Peyer's patch (tissue), 4 donors: ENCODE measurements around the gene ABHD3. TPM values are rescaled to one million over a fixed set of nuclear protein-coding genes. Genes with fewer than 3 reads are reported as not detected.

Experiments used
- DNase-seq, 3 donors: peaks; one replicate each; pipeline ENCODE4 v3.0.0-alpha.2; 2017 to 2019
- H3K27ac ChIP-seq, 4 donors: fragments of 200-600 bp; sonication (generic); one replicate each; pipeline ENCODE4 v1.5.1; 2016 to 2019
- H3K27me3 ChIP-seq, 2 donors: fragments of 200-600 bp; sonication (generic); one replicate each; pipeline ENCODE4 v1.5.1; 2019
- H3K36me3 ChIP-seq, 3 donors: fragments of 200-600 bp; sonication (generic); one replicate each; pipeline ENCODE4 v1.5.1; 2016 to 2019
- H3K4me1 ChIP-seq, 4 donors: fragments of 200-600 bp; sonication (generic); one replicate each; pipeline ENCODE4 v1.5.1; 2016 to 2019
- H3K4me3 ChIP-seq, 4 donors: fragments of 200-600 bp; sonication (generic); 1 replicate in 3 of 4; 2 replicates in 1 of 4; pipeline ENCODE4 v1.5.1; 2016 to 2019; ENCODE audit warnings: mild to moderate bottlenecking in 1 of 4
- H3K9me3 ChIP-seq, 4 donors: fragments of 200-600 bp; sonication (generic); one replicate each; pipeline ENCODE4 v1.5.1; 2016 to 2019; ENCODE audit warnings: mild to moderate bottlenecking in 1 of 4
- CTCF ChIP-seq, 6 experiments: fragments of 450-650 bp in 4 of 6; fragments of 200-600 bp in 2 of 6; sonication (generic) in 1 of 6; IDR thresholded peaks; one replicate each; pipeline ENCODE4 v1.5.1; 2017 to 2019; ENCODE audit warnings: antibody characterized with exemption in 6 of 6, mild to moderate bottlenecking in 3 of 6, moderate library complexity in 1 of 6
- POLR2A ChIP-seq, 2 donors: fragments of 450-650 bp; IDR thresholded peaks; one replicate each; pipeline ENCODE4 v1.5.1; 2017; ENCODE audit warnings: antibody characterized with exemption in 2 of 2, mild to moderate bottlenecking in 2 of 2, moderate library complexity in 2 of 2
- total RNA-seq, 4 donors: library from RNA; depleted of rRNA; stranded (reverse); fragments of >200 nt; gene quantifications; one replicate each; pipeline ENCODE4 v1.1.0, GENCODE V29; 2016

ABHD3 gene, protein sequence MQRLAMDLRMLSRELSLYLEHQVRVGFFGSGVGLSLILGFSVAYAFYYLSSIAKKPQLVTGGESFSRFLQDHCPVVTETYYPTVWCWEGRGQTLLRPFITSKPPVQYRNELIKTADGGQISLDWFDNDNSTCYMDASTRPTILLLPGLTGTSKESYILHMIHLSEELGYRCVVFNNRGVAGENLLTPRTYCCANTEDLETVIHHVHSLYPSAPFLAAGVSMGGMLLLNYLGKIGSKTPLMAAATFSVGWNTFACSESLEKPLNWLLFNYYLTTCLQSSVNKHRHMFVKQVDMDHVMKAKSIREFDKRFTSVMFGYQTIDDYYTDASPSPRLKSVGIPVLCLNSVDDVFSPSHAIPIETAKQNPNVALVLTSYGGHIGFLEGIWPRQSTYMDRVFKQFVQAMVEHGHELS
- total RNA-seq = 100 to 1,000 TPM in 1 of 4 donors, 10 to 100 TPM in 3; 23.1 to 133 (median 47.2) TPM

- peak within 1 kb of the TSS; percentile 70 to 98 (median 80) for H3K4me3 ChIP-seq
- peak; percentile 98 to 99 for TF ChIP-seq POLR2A (IDR thresholded peaks at IDR 0.05)
- TF ChIP-seq CTCF (IDR thresholded peaks at IDR 0.05) = peak; percentile 29 to 82 (median 71)
- peak; percentile 93 to 97 (median 97) for DNase-seq
- no peaks in the 10 kb centered on the region for H3K27me3 ChIP-seq
- H3K36me3 ChIP-seq = peaks cover 0 to 16% (median 0%) of the 10 kb centered on the region in 3 donors
- H3K9me3 ChIP-seq = no peaks in the 10 kb centered on the region
- peaks cover 0 to 4% (median 0%) of the 10 kb centered on the region in 4 donors for H3K4me1 ChIP-seq
- peak within 1 kb of the TSS; percentile 92 to 99 (median 97) for H3K27ac ChIP-seq
Measured at GRCh38 chr18:21704603-21705364, at the start of gene ABHD3. Gene ABHD3, minus strand, starts transcription at chr18:21704774. Its CDS starts 109 bp downstream, at chr18:21704665.

GRCh38 chr18:21747764-21748693 lies 43.5 kb upstream of the ABHD3 start:
- H3K27ac ChIP-seq = no peak overlapping the region
- no peak overlapping the region for H3K4me3 ChIP-seq
- H3K36me3 ChIP-seq = no peaks in the 10 kb centered on the region
- DNase-seq = no peak
- H3K4me1 ChIP-seq = peaks cover 0 to 9% (median 3%) of the 10 kb centered on the region in 4 donors
- no peak for TF ChIP-seq POLR2A (IDR thresholded peaks at IDR 0.05)
- TF ChIP-seq CTCF (IDR thresholded peaks at IDR 0.05) = no peak
- H3K27me3 ChIP-seq = no peaks in the 10 kb centered on the region
- H3K9me3 ChIP-seq = no peaks in the 10 kb centered on the region

- H3K27me3 ChIP-seq = no peaks in the 10 kb centered on the region
- no peaks in the 10 kb centered on the region for H3K9me3 ChIP-seq
- no peaks in the 10 kb centered on the region for H3K36me3 ChIP-seq
- DNase-seq = no peak
- no peak for TF ChIP-seq CTCF (IDR thresholded peaks at IDR 0.05)
- no peak for TF ChIP-seq POLR2A (IDR thresholded peaks at IDR 0.05)
- no peak overlapping the region for H3K27ac ChIP-seq
- H3K4me3 ChIP-seq = no peak overlapping the region
- peaks cover 0 to 13% (median 5%) of the 10 kb centered on the region in 4 donors for H3K4me1 ChIP-seq
Measured at GRCh38 chr18:21747268-21747667, 42.7 kb upstream of the ABHD3 start.

DNA sequence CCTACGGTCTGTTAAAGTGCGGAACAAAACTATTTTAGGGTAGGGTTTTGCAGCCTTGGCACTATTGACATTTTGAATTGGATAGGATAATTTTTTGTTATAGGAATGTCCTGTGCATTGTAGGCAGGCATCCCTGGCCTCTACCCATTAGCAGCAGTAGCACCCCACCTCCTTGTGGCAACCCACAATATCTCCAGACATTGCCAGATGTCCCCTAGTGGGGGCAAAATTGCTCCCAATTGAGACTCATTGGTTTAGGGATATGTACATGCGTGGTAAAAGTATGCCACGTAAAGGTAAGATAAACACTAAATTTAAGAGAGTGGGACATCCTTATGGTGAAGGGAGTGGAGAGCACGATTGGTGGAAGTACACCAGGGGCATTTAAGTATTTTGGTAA lies 40.7 kb upstream of the ABHD3 start:
- Histone ChIP-seq H3K27ac (no peak overlapping the region), H3K4me1 (peaks cover 0 to 17% (median 6%) of the 10 kb centered on the region in 4 donors), H3K9me3 (no peaks in the 10 kb centered on the region), H3K4me3 (no peak overlapping the region), H3K36me3 (no peaks in the 10 kb centered on the region), H3K27me3 (no peaks in the 10 kb centered on the region)
- TF ChIP-seq CTCF (IDR thresholded peaks at IDR 0.05) (no peak), POLR2A (IDR thresholded peaks at IDR 0.05) (no peak)
- no peak for DNase-seq
